ENCODE data around the gene ADD1.

ADD1 gene

DNA sequence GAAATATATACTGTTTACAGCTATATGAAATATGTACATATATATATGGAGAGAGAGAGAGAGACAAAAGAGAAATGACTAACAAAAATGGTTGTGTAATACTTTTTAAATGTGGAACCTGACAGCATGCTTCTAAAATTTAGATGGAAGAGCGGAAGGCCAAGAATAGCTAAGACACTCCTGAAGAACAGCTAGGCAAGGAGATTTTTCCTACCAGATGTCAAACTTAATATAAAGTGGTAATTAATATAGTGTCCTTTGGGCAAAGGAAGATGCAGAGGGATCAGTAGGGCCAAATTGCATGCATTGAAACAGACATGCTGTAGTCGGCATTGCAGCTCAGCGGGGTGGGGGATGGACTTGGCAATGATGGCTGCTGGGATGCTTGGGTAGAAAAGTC lies 45.2 kb downstream of the ADD1 start:
- Histone ChIP-seq H3K9me3 (ENCODE audit: control insufficient read depth, low read length) (no peaks in the 10 kb centered on the region), H3K4me2 (ENCODE audit: low read length) (no peak overlapping the region), H3K9ac (no peak overlapping the region), H3K27me3 (ENCODE audit: control insufficient read depth, insufficient read depth, low read length) (no peaks in the 10 kb centered on the region), H3K4me3 (ENCODE audit: low read depth, low read length) (no peak overlapping the region), H2AFZ (no peak overlapping the region), H3K79me2 (no peaks in the 10 kb centered on the region), H3K36me3 (ENCODE audit: control insufficient read depth, insufficient read depth, low read length) (no peaks in the 10 kb centered on the region), H3K27ac (no peak overlapping the region), H3K4me1 (peaks cover 4% of the 10 kb centered on the region)
- no peak for TF ChIP-seq CTCF (IDR thresholded peaks at IDR 0.05)

DNA sequence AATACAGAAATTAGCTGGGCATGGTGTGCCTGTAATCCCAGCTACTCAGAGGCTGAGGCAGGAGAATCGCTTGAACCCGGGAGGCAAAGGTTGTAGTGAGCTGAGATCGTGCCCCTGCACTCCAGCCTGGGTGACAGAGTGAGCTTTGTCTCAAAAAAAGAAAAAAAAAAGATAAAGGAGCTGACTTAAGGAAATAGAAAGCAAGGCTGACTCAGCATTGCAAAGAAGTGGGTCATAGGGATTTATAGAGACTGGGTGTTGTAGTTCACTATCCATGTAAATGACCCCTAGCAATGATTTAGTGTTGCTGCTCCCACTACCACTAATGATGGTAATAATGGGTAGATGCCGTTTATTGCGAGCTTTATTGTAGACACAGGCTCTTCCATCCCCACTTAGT lies 47.6 kb downstream of the ADD1 start:
- H3K36me3 ChIP-seq (ENCODE audit: control insufficient read depth, insufficient read depth, low read length) = no peaks in the 10 kb centered on the region
- no peak overlapping the region for H2AFZ ChIP-seq
- H3K79me2 ChIP-seq = no peaks in the 10 kb centered on the region
- H3K4me3 ChIP-seq (ENCODE audit: low read depth, low read length) = no peak overlapping the region
- no peak overlapping the region for H3K9ac ChIP-seq
- H3K27ac ChIP-seq = no peak overlapping the region
- H3K4me1 ChIP-seq = peaks cover 4% of the 10 kb centered on the region
- no peak overlapping the region for H3K4me2 ChIP-seq (ENCODE audit: low read length)
- no peaks in the 10 kb centered on the region for H3K9me3 ChIP-seq (ENCODE audit: control insufficient read depth, low read length)
- TF ChIP-seq CTCF (IDR thresholded peaks at IDR 0.05) = no peak
- H3K27me3 ChIP-seq (ENCODE audit: control insufficient read depth, insufficient read depth, low read length) = no peaks in the 10 kb centered on the region

- H3K27ac ChIP-seq = no peak overlapping the region
Measured at GRCh38 chr4:2893772-2894171, 50.1 kb downstream of the ADD1 start.

DNA sequence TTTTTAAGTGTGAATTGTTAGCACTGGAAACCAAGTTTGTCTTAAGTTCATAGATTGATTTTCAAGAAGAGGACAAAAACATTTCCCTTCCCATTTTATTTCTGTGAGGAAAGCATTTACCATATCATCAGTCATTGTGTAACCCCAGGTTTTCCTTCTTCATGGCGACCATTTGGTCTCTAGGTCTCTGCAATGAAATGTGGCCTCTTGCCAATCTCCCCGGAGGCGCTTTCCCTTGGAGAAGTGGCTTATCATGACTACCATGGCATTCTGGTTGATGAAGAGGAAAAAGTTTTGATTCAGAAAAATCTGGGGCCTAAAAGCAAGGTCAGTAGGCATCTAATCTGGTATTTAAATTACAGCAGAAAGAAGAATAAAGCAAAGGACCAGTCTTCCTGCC lies 54.4 kb downstream of the ADD1 start:
- no peaks in the 10 kb centered on the region for H3K36me3 ChIP-seq (ENCODE audit: control insufficient read depth, insufficient read depth, low read length)
- no peak overlapping the region for H3K4me2 ChIP-seq (ENCODE audit: low read length)
- H3K4me3 ChIP-seq (ENCODE audit: low read depth, low read length) = no peak overlapping the region
- no peaks in the 10 kb centered on the region for H3K9me3 ChIP-seq (ENCODE audit: control insufficient read depth, low read length)
- H3K4me1 ChIP-seq = no peaks in the 10 kb centered on the region
- H2AFZ ChIP-seq = no peak overlapping the region
- H3K9ac ChIP-seq = no peak overlapping the region
- no peak for TF ChIP-seq CTCF (IDR thresholded peaks at IDR 0.05)
- no peaks in the 10 kb centered on the region for H3K27me3 ChIP-seq (ENCODE audit: control insufficient read depth, insufficient read depth, low read length)
- H3K79me2 ChIP-seq = no peaks in the 10 kb centered on the region
- no peak overlapping the region for H3K27ac ChIP-seq

More at GRCh38 chr4:2893772-2894171, 50.1 kb downstream of the ADD1 start:
- Histone ChIP-seq H2AFZ (no peak overlapping the region), H3K36me3 (ENCODE audit: control insufficient read depth, insufficient read depth, low read length) (no peaks in the 10 kb centered on the region), H3K4me3 (ENCODE audit: low read depth, low read length) (no peak overlapping the region), H3K9me3 (ENCODE audit: control insufficient read depth, low read length) (no peaks in the 10 kb centered on the region), H3K4me2 (ENCODE audit: low read length) (no peak overlapping the region), H3K9ac (no peak overlapping the region), H3K79me2 (no peaks in the 10 kb centered on the region), H3K4me1 (peaks cover 4% of the 10 kb centered on the region), H3K27me3 (ENCODE audit: control insufficient read depth, insufficient read depth, low read length) (no peaks in the 10 kb centered on the region)
- no peak for TF ChIP-seq CTCF (IDR thresholded peaks at IDR 0.05)

- no peaks in the 10 kb centered on the region for H3K9me3 ChIP-seq (ENCODE audit: control insufficient read depth, low read length)
- no peaks in the 10 kb centered on the region for H3K36me3 ChIP-seq (ENCODE audit: control insufficient read depth, insufficient read depth, low read length)
- H3K27ac ChIP-seq = no peak overlapping the region
- TF ChIP-seq CTCF (IDR thresholded peaks at IDR 0.05) = no peak
- H3K4me3 ChIP-seq (ENCODE audit: low read depth, low read length) = no peak overlapping the region
- H2AFZ ChIP-seq = no peak overlapping the region
- H3K27me3 ChIP-seq (ENCODE audit: control insufficient read depth, insufficient read depth, low read length) = no peaks in the 10 kb centered on the region
- H3K4me2 ChIP-seq (ENCODE audit: low read length) = no peak overlapping the region
- H3K79me2 ChIP-seq = no peaks in the 10 kb centered on the region
- H3K4me1 ChIP-seq = no peaks in the 10 kb centered on the region
- no peak overlapping the region for H3K9ac ChIP-seq
Measured at GRCh38 chr4:2900741-2901140, 57.1 kb downstream of the ADD1 start.
